HG03060 (cell line): ENCODE measurements around the gene PCED1A.

Source experiments
- ATAC-seq: cut with Tn5 transposase; IDR thresholded peaks from one replicate; pipeline ENCODE4 v1.9.1; 2021; ENCODE audit warnings: low read depth, moderate number of reproducible peaks; ENCODE audit not compliant: unreplicated experiment

Gene PCED1A, protein sequence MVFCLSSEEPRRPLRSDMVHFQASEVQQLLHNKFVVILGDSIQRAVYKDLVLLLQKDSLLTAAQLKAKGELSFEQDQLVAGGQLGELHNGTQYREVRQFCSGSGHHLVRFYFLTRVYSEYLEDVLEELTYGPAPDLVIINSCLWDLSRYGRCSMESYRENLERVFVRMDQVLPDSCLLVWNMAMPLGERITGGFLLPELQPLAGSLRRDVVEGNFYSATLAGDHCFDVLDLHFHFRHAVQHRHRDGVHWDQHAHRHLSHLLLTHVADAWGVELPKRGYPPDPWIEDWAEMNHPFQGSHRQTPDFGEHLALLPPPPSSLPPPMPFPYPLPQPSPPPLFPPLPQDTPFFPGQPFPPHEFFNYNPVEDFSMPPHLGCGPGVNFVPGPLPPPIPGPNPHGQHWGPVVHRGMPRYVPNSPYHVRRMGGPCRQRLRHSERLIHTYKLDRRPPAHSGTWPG

DNA sequence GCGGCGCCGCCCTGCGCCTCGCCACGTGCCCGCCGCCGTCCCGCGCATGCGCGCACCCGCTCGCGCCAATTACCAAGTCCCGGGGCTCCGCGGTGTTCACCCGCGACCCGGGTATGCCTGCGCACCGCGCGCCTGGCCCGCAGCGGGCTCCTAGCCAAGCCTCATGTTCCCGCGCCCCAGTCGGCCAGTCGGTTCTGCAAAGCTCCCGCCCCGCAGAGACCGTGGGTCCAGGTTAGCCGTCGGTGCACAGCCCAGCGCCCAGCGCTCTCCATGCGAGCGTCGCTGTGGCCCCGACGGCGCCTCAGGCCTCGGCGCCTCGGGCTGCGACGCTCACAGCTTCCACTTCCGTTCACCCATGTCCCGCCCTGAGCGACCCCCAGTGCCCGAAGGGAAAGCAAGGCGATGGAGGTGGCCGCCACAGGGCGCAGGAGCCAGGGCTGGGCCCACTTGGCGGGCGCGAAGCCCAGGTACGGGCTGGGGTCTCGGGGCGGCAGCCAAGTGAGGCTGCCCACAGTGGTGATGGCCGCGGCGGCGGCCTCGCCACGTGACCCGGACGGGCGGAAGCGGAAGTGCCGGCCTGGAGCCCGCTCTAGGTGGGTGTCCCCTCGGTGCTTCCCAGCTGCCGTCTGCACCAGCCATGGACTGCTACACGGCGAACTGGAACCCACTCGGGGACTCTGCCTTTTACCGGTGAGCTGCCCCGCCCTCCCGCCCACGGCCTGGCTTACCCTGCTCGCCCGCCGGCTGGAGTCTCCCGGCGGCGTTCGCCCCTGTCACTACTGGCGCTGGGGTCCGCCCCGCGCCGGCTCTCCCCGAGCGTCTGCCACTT is at the start of gene PCED1A, which contains the start of gene VPS16:
Gene PCED1A (minus strand): TSS at position 518 of the 829 bp plus-strand sequence. CDS start 743 bp downstream, outside the sequence.
Gene VPS16 (plus strand): TSS at position 608 of the 829 bp plus-strand sequence. CDS start 30 bp downstream, at position 638.
- peak; percentile 61 for ATAC-seq

DNA sequence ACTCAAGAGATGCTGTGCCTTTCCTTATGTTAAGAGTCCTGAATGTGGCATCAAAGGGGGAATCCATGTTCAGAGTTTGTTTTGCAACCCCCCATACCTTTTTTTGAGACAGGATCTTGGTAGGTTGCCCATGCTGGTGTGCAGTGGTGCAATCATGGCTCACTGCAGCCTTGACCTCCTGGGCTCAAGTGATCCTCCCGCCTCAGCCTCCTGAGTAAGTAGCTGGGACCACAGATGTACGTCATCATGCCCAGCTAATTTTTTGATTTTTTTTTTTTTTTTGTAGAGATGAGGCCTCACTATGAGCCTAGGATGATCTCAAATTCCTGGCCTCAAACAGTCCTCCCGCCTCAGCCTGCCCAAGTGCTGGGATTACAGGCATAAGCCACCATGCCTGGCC is 49.3 kb upstream of the PCED1A start:
- ATAC-seq: no peak

DNA sequence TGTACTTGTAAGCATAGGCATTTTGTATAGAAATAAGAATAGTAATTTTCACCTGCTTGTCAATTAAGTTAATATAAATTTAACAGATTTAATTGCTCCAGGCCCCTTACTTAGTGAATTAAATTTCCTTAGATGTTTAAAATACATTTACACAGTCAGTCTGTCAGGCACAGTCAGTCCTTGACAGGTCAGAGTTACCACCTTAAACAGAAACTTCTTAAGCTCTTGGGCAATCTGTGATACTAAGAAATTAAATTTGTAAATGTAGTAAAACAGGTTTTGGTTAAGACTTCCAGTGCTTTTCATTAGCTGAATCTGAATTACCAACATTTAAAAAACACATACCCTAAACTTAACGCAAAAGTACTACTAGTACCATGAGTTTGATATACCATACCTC is 48.8 kb upstream of the PCED1A start:
- no peak for ATAC-seq

GRCh38 chr20:2888224-2888955 is 47.9 kb upstream of the PCED1A start:
- no peak for ATAC-seq

DNA sequence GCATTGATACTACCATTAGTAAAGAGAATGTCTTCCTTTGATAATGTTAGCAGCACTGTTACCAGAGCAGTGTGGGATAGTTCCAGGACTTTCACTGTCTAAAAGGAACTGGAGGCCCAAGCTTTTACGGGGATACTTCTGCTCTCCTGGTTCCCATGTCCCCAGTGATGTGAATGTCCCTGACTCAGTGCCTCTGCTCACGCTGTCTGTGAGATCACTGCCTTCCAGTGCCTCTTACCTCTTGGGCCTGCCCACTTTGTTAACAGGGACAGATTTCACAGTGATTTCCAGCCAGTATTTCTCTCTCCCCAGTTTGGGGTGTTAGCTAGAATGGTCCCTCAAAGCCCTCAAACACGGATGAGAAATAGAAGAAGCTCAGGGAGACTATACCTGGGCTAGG is 47.3 kb upstream of the PCED1A start:
- ATAC-seq: no peak

- ATAC-seq: no peak
Observed at GRCh38 chr20:2883726-2884637, 43.5 kb upstream of the PCED1A start.

DNA sequence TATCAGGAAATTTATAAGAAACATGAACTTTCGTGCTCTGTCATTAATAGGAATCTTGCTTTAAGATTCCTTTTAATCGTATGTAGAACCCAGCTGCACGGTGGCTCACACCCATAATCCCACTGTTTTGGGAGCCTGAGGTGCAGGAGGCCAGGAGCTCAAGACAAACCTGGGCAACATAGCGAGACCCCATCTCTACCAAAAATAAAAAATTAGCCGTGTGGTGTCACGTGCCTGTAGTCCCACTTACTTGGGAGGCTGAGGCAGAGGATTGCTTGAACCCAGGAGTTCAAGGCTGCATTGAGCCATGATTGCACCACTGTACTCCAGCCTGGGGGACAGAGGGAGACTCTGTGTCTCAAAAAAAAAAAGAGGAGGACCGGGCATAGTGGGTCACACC is 40.2 kb upstream of the PCED1A start:
- ATAC-seq: no peak

DNA sequence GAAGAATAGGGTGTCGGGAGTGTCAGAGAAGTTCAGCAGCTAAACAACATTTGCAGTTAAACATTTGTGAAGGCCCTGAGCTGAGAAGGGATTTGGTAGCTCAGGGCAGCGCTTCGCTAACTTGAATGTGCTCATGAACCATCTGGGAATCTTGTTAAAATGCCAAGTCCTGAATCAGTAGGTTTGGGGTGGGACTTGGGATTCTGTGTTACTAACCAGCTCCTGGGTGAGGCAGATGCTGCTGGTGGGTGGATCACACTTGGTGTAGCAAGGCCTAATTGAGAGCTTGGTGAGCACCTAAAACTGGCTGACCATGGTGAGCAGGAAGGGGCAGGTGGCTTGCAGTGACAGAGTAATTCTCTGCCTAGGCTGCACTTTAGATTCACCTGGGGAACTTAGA is 38.7 kb upstream of the PCED1A start:
- no peak for ATAC-seq

DNA sequence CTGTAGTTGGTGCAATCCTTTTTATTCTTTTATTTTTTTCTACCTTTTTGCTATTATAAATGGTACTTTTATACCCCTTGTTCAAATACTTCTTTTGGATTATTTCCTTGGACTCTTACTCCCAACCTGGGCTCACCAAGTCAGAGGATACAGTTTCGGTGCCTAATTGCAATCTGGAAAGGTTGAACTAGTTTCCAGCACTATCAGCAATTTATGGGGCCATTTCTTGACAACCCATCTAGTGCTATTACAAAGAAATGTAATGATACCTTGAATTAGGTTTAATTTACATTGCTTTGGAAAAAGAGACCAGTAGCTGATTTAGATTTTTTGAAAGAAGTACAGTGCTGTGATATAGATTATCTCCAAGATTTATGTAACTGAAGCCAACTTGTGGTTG is 38.1 kb upstream of the PCED1A start:
- ATAC-seq: no peak

DNA sequence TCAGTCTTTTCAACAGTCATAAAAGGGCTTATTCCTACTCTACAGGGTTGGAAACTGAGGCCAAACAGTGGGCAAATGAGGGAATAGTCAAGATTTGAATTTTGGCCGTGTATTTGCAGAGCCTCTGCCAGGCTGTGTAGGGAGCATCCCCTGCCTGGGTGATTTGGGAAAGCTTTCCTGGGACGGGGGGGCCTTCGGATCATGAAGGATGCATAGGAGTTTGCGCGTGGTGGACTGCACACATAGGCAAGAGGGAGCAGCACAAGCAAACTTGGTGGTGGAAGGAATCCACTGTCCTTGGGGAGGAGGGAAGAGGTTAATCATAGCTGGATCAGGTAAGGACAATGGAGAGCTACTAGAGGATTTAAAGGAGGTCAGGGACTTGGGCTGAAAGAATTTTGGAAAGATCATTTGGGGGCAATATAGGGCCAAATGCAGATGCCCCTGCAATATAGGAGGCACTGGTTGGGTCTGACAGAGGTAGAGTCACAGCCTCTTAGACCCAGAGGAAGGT is 35.3 kb upstream of the PCED1A start:
- ATAC-seq: no peak

DNA sequence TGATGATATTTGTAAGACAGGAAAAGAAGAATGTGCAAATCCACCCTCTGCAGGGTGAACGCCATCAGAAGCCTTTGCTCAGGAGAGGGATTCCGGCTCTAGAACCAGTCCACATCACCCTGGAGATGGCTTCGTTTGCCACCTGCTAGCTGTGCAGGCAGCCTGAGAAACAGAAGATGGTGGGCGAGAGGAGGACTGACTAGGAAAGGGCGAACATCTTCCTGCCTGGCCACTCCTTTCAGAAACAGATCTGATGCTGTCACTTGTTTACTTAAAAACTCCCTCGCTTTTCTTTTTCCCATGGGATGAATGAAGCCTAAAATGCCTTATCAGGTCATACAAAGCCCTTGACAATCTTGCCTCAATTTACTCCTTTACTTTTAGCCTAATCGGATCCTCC is 34.0 kb upstream of the PCED1A start:
- no peak for ATAC-seq

DNA sequence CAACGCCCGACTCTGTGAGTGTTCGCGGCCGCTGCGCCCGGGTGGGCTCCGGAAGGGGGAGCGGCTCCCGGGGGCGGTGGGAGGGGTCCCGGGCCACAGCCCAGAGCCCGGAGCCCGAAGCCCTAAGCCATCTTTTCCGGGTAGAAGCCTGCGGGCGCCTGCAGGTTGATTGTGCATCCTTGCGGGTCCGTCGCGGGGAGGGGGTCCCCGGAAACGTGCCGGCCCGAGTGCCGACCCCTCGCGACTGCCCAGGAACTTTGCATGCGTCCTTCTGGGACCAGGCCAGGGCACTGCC is 33.2 kb upstream of the PCED1A start:
- ATAC-seq: no peak

DNA sequence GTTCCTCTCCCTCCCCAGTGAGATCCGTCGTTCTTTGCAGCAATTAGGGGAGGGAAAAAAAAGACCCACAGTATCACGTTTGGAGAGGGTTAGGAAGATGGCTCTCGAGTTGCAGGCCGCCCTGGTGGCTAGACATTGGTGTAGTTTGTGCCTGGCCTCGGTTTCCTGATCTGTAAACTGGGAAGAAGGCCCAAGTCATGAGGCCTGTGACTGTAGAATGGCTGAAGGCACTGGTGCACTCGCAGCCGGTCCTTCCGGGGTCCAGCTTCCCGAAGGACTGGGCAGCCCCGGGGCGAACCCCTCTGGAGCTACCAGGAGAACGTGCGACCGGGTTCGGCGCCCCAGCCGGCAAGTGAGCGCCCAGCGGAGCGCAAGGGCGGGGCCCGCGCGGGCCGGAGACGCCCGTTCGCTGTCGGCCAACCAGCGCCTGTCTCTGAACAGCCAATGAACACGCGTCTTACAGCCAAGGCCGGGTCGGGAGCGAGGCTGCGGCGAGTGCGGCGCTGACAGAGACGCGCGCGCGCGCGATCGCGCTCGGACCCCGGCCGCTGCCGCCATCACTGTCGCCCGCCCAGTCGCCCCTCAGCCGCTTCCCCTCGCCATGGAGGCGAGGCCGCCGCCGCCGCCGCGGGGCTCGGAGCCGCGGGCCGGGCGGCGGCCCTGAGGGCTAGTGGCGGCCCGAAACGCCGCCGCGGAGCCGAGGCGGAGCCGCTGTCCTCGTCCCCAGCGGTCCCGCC is 32.7 kb upstream of the PCED1A start, which contains the start of gene PTPRA:
Gene PTPRA (plus strand): TSS at position 472 of the 737 bp plus-strand sequence. CDS start 90,797 bp downstream, outside the sequence.
- ATAC-seq: no peak

- no peak for ATAC-seq
Observed at GRCh38 chr20:2872459-2873009, 32.1 kb upstream of the PCED1A start.

GRCh38 chr20:2871661-2872458 is 31.4 kb upstream of the PCED1A start:
- no peak for ATAC-seq

- ATAC-seq: no peak
Observed at GRCh38 chr20:2871111-2871465, 30.6 kb upstream of the PCED1A start.

- no peak for ATAC-seq
Observed at GRCh38 chr20:2869381-2869780, 28.9 kb upstream of the PCED1A start.
